AG09309 (cell line): Measurements from ENCODE around the gene UMAD1.

Experiments used
- DNase-seq: peaks from one replicate; pipeline ENCODE4 v3.0.0-alpha.2; 2010; ENCODE audit warnings: low read depth
- H3K4me3 ChIP-seq: 2 replicates; pipeline ENCODE4 v1.5.1; 2011; ENCODE audit warnings: mild to moderate bottlenecking, low read depth, low read length, moderate library complexity; ENCODE audit not compliant: control insufficient read depth
- TF ChIP-seq, protein P1 (sequence below): IDR thresholded peaks from 2 replicates; pipeline ENCODE4 v1.5.1; 2011; ENCODE audit warnings: mild to moderate bottlenecking, low read depth, low read length, inconsistent platforms; ENCODE audit not compliant: insufficient read depth, control insufficient read depth; ENCODE audit errors: missing control alignments

The UMAD1 gene

DNA sequence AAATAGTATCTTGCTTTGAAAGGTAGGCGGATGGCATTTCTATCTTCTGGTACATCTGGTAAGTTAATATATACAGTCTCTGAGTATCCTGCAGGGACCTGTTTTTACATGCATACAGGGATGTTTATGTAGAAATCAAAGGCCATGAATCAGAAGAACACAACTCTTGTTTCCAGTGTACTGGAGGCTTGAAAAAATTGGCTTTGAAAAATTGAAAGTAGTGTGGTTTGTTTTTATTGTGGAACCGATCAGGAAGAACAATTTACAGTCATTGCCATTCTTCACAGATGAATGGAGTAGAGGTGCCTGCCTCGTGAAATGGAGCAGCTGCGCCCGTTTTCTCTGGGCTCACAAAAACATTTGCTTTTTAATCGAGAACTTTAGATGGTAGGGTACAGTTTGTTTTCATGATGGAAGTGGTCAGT is 131.9 kb downstream of the UMAD1 start:
- H3K4me3 ChIP-seq: no peak overlapping the region
- TF ChIP-seq, protein P1, sequence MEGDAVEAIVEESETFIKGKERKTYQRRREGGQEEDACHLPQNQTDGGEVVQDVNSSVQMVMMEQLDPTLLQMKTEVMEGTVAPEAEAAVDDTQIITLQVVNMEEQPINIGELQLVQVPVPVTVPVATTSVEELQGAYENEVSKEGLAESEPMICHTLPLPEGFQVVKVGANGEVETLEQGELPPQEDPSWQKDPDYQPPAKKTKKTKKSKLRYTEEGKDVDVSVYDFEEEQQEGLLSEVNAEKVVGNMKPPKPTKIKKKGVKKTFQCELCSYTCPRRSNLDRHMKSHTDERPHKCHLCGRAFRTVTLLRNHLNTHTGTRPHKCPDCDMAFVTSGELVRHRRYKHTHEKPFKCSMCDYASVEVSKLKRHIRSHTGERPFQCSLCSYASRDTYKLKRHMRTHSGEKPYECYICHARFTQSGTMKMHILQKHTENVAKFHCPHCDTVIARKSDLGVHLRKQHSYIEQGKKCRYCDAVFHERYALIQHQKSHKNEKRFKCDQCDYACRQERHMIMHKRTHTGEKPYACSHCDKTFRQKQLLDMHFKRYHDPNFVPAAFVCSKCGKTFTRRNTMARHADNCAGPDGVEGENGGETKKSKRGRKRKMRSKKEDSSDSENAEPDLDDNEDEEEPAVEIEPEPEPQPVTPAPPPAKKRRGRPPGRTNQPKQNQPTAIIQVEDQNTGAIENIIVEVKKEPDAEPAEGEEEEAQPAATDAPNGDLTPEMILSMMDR: no peak
- no peak for DNase-seq

DNA sequence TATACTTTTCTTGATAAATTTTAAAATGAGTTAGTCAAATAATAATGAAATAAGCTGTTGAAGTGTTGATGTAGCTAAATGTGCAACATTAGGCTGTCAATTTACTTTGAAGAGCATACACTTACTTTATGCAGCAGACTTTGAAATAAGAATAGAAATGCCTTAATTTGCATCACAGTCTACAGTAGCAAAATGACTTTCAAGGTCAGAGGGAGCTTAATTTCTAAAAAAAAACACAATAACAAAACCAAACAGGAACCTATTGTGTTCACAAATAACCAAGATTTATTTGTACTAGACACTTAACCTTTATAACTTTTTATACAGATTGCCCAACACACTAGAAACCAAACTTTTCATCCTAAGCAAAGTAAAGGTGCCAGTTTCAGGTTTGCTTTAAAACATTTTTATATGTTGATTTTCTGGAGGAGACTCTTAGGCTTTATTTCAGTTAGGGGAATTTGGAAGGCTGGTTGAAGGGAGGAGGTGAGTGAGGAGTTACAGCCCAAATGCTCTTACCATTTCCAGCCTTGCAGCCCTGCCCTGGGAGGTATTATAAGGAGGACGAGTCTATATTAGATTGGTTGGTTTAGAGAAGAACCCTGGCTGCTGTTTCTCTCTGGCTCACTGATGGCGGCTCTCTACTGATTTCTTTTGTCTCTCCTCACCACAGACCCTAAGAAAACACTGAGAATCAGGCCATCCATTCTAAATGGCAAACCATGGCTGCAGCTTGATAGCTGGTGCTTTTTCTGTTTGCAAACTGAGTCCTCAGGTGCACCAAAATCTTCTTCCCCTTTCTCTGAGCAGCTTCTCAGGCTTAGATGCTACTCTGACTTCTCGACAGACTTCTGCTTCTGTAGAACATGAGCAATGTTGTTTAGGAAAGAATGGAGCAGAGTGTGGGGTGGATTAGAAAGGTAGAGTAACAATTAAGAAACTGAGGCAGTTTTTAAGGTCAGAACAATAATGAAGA is 133.1 kb downstream of the UMAD1 start:
- no peak for DNase-seq
- TF ChIP-seq, protein P1: no peak
- H3K4me3 ChIP-seq: no peak overlapping the region

DNA sequence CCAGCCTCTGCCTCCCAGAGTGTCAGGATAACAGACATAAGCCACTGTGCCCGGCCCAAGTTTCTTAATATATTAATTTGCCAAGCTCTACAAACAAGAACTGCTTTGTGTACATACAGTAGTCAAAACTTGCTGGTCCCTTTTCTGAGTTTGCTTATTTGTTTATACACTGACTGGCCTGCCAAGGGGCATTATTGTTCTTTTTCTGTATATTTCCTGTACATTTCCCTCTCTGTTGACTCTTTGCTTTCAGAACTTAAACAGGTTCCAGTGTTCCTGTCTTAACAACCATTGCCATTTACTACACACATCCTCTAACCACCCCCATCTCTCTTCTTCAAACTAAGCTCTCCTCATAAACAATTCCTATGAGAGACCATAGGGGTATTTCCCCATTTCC is 139.3 kb downstream of the UMAD1 start:
- TF ChIP-seq, protein P1: no peak
- no peak for DNase-seq
- no peak overlapping the region for H3K4me3 ChIP-seq

DNA sequence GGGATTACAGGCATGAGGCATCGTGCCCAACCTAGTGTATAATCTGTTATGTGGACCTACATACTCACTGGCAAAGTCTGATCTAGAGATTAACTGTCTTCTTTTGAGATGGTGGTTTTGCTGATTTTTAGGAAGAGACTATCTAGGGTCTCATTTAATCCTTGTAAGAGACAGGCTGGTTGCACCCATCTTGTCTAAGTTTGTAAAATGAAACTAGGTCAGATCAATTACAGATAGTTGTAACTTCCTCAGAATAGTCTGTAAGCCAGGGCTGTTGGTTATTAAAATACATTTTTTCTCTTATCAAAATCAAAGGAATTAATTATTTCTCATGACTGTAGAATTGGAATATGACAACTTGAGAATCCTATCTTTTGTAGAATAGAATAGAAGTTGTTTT is 142.4 kb downstream of the UMAD1 start:
- H3K4me3 ChIP-seq: no peak overlapping the region
- TF ChIP-seq, protein P1: no peak

DNA sequence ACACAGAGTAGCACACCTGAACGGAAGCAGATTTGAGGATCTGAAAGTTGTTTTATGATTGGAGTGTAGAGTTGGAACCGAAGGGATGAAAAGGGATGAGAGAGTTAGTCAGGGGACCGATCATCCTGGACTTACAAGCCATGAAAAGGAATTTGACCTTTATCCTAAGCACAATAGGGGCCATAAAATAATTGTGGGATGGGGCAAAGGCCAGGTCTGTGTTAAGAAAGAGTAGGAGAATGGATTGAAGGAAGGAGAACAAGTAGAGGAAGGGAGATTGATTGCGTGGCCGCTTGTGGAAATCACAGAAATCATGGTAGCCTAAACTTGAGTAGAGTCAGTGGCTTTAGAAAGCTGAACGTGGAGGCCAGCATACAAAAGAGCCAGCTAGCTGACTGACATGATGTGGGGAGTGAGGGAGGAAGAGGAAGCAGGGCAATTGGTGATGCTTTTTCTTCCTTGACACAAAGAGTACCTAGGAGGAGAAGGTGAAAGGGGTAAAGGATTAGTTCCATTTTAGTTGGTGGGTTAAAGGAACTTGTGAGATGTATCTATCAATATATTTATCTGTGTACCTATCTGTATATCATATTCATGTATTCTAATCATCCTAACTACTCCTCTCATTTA is 144.9 kb downstream of the UMAD1 start:
- TF ChIP-seq, protein P1: no peak
- H3K4me3 ChIP-seq: no peak overlapping the region
- no peak for DNase-seq

More for the DNA sequence above, 142.4 kb downstream of the UMAD1 start:
- DNase-seq: no peak

DNA sequence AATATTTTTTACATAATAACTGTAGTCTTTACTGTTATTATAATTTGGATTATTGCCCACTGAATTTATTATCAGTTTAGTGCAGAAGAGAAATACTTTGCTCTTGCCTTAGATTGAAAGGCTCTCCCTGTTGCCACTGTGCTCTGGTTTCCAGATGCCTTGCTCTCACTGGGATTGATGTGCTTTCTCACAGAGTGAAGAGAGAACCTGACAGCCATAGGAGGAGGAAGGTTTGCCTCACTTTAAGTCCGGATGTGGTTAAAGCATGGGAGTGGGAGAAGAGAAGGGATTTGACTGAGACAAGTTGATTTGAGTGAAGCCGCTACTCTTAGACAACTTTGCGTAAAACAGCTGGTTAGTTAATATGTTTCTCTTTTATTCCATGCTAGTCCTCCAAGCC is 146.0 kb downstream of the UMAD1 start:
- H3K4me3 ChIP-seq: no peak overlapping the region
- DNase-seq: no peak
- TF ChIP-seq, protein P1: no peak
